HG03064 (cell line): Measurements from ENCODE around the gene MAGEA4.
"Not testable (repeated sequence)": the region's sequence is repeated elsewhere in the genome, so short reads cannot be mapped to it uniquely, and the experiment has no call there.

ENCODE experiments used
- ATAC-seq: cut with Tn5 transposase; IDR thresholded peaks from one replicate; pipeline ENCODE4 v1.9.1; 2021; ENCODE audit warnings: low read depth; ENCODE audit not compliant: unreplicated experiment

MAGEA4 gene, protein sequence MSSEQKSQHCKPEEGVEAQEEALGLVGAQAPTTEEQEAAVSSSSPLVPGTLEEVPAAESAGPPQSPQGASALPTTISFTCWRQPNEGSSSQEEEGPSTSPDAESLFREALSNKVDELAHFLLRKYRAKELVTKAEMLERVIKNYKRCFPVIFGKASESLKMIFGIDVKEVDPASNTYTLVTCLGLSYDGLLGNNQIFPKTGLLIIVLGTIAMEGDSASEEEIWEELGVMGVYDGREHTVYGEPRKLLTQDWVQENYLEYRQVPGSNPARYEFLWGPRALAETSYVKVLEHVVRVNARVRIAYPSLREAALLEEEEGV

DNA sequence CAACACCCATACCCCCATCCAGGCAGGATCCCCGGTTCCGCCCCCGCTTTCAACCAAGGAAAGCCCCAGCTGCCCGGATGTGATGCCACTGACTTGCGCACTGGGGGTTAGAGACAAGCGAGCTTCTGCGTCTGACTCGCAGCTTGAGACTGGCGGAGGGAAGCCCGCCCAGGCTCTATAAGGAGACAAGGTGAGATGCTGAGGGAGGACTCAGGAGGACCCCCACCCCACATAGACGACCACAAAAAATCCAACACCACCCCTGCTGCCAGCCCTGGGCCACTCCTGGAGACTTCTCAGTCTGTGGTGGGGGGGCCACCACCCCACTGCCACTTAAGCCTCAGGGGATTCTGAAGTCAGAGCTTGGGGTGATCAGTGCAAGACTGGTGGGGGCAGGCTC, at the start of gene MAGEA4:
TSS of gene MAGEA4 (plus strand) at position 110 of the 400 bp plus-strand sequence. CDS start 10,776 bp downstream, outside the sequence.
- no peak for ATAC-seq

DNA sequence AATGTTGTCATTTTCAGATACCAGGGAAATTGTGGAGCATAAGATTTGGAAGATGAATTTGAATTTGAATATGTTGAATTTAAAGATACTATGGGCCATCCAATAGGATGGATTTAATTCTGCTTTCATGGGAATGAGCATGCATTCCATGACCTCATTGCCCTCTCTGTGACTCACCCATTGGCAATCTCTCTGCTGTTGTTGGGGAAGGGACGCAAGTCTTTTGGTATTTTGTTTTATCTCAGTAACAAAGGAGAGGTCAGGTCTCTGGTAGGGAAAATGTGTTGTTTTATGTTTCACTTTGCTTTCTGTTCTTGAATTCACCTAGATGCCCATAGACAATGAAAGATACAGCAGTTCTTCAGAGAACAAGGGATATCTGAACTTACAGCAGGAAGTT, 42.1 kb upstream of the MAGEA4 start:
- ATAC-seq: no peak

DNA sequence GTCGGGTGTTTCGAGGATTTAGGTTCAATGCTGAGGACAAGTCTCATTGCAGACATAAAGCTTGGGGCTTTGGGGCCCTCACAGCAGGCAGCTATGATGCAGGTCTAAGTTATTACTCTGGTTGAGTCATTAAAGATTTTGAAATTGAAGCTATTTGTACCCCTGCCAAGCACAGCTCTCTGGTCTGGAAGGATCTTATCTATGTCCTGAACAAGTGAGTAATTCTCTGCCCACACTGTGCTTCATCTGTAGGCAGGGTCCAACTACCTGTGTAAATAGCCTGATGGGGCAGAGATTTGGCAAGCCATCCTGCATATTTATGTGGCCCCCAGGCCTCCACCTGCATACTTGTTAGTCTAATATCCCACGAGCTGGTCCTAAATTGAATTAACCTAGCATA, 41.4 kb upstream of the MAGEA4 start:
- no peak for ATAC-seq

DNA sequence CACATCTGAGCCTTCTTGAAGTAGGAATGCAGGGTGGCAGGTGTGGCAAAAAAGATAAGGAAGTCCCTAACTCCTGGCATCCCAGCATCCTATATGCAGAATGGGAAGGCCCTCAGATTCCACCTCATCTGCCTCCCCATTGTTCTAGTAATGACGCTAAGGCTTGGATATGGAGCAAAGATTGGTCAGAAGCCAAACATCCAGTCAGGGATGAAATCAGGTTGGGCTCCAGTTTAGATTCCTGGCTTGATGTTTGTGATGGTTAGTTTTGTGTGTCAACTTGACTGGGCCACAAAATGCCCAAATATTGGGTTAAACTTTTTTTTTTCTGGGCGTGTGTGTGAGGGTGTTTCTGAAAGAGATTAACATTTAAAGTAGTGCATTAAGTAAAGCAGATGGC, 39.6 kb upstream of the MAGEA4 start:
- ATAC-seq: no peak

DNA sequence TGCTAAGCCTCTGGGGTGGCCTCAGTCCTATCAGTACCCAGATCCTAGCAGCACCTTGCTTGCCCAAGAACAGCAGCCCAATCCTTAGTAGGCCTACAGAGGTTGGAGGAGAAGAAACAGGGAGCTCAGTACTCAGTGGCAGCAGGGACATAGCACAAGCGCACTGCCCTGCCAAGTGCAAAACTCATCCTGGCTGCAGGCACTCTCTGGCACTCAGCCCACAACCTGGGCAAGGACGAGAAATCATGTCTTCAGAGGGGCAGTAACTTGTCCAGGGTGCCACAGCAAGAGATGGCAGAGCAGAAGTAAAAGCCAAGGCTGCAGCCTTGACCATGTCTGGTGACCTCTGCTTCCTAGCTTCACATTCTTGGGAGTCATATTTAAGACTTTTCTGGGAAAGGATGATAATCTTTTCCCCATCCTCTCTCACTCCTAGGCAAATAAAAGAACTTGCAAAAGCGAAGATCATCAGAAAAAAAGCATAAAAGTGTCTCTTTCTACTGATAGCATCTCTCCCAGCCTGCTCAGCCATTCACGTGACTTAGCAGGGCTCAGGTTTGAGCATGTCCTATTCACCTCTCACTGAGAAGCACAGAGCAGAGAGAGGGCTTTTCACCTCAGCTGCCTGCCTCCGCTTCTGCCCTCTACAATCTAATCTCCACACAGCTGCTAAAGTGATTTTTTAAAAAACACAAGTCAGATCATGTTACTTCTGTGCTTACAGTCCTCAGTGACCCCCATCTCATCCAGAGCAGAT, 37.2 kb upstream of the MAGEA4 start:
- ATAC-seq: no peak

DNA sequence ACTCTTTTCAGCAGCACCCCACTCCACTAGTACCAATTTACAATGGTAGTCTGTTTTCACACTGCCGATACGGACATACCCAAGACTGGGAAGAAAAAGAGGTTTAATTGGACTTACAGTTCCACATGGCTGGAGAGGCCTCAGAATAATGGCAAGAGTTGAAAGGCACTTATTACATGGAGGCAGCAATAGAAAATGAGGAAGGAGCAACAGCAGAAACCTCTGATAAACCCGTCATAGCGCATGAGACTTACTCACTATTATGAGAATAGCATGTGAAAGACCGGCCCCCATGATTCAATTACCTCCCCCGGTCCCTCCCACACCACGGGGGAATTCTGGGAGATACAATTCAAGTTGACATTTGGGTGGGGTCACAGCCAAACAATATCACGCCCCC, 34.1 kb upstream of the MAGEA4 start:
- no peak for ATAC-seq

DNA sequence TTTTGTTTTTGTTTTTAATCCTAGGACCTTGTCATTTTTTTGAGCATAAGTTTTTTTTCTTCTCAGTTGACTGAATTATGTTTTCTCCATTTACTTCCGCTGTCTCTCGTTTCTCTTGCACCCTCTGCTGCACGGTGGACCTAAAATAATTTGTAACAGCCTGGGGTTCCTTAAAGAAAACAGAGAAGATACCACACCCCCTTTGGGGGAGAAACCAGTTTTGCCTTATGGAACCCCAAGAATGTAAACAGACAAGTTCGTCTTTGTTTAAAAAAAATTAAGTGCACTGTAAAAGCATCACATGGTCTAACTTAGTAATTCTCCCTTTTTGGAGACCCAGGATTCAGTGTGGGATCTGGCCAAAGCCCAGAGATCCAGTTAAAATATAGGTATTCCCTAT, 32.8 kb upstream of the MAGEA4 start:
- no peak for ATAC-seq

DNA sequence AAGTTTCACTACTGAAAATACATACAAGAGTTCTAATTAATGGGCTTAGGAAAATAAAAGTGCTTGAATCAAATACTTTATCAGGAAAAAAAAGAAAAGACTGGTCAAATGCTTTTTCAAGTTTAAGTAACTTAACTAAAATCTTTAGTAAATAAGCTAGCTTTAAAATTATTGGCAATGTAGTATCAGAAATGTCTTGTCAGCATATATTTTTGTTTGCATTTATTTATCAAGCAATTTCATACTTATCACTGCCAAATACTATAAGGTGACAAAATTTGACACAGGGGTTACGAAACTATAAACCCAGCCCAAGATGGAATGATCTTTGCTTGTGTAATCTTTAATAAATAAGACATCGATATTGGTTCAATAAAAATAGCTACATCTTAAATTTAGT, 31.8 kb upstream of the MAGEA4 start:
- no peak for ATAC-seq

DNA sequence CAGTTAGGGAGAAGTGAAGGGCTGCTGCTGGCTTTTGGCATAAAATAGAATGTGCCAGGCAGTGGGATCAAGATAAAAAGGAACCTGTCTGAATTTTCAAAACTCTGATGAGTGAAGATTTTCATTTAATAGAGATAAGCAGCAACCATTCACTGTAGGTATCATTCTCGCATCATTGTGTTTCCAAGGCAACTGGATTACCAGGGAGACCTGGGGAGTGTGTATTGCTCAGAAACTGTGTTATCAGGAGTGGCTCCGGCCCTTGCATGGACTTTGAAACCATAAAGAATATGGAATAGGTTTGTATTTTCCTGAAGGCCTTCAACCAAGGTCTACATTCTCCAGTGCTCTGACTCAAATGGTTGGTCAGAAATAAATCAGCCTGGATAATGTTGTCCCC, 23.3 kb upstream of the MAGEA4 start:
- ATAC-seq: no peak

DNA sequence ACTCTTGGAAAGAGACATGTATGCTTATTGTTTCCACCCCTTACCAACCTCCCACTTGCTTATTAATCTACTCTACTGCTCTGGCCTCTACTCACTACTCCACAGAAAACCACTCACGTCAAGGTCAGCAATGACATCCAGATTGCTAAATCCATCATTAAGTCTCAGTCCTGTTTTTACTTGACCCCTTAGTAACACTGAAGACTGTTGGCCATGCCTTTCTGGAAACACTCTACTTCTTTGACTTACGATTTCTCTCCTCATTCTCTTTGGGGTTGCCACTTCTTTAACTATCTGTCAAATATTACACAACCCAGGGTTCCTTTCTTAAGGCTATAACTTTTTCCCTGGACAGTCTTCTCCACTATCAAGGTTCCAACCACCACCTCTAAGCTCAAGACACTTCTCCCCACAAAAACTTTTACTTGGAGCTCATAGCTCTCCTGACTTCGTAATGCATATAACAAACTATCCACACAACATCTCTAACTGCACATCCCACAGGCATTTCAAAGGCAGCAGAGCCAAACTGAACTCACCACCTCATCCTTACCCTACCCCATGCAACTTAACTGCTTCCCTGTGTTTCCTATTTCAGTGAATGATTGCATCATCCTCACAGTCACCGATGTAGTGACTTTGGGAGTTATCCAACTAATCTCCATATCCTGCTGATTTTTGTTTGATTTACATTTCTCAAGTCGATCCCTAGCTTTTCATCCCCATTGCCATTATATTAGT, 15.8 kb upstream of the MAGEA4 start:
- ATAC-seq: no peak

DNA sequence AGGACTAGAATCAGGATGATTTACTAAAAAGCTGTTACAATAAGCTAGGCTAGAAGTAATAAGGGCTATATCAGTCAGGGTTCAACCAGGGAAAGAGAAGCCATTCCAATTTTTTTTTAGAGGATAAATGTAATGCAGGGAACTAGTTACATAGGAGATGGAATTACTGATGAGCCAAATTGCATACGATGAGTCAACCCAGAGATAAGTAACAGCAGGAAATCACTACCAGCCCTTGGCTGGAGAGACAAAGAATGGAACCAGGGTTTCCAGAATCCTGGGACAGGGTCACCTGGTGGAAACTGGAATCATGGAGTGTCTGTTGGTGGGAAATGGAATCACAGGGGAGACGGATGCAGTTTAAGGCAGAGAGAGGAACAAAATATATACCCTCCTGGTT, 13.1 kb upstream of the MAGEA4 start:
- no peak for ATAC-seq

DNA sequence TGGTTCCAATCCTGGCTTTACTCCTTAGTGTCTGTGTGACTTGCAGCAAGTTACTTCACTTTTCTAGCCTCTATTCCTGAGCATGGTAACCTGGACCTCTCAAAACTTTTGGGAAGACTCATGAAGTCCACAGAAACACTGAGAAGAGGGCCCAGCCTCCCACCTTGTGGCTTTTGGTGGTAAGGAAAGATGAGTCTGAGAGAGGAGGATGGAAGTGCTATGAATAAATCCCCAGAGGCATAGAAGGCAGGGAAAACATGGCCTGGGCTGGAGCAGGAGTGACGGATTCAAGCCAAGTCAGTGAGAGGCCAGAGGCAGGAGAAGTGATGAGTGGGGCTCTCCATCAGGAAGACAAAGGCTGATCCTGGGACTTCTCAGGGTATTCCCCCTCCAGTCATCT, 10.9 kb upstream of the MAGEA4 start:
- no peak for ATAC-seq

DNA sequence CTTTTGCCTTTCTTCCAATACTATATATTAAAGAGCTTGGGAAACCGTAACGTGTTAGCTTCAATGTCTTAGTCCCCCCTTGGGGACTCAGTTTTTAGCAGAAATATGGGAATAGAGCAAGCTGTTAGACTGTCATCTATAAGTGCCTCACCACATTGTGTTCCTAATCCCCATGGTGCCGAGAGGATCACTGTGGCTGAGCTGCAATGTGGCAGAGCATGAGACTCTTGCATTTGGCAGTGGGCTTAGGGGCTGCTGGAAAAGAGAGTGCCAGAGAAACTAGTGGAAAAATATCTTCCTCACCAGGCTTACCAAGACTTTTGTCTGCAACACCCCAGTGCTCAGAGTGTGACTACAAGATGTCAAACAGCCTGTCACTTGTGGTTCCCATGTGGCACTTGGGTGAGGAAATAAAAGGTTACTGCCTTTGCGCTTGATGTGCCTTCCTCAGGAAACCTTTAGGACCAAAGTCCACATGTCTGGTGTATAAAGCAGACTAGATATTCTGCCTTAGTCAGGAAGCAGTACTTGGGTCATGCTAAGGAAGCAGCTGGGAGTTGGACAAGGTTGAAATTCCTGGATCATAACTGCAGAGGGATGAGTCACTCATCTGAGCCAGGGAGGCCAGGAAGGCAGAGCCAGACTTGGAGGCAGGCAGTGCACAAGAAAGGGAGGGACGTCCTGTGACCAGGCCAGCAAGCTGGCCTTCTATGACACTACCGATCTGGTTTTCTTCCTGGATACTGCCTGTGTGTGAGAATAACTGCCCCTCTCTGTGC, 9.7 kb upstream of the MAGEA4 start:
- no peak for ATAC-seq

DNA sequence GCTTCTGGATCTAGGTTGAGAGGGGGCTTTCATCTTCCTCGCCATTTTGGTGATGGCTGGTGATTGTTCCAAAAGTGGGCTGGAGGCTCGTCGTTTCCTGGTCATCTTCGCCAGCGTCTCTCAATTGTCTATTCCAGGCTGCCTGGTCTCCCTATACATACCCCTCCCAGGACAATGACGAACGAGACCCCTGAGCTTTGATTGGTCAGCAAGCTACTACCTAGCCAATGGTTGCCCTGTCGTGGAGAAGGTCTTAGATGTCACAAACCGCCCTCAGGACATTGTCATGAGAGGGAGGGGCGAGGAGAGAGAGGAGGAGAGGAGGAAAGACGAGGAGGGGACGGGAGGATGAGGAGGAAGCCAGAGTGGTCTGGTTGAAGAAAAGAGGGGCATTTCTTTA, 7.7 kb upstream of the MAGEA4 start:
- no peak for ATAC-seq

DNA sequence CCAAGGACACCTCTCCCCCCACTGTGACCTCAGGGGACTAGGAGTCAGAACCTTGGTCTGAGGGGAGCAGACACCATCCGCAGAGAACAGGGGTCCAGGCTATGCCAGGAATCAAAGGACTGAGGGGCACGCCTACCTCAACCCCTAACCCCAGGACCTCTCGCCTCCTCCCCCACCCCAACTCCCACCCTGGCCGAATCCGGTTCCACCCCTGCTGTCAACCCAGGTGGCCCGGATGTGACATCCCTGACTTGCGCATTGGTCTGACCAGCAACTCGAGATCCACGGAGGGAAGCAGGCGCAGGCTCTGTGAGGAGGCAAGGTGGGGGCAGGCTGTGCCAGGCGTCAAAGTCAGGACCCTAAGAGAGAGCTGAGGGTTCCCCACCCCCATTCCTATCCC, 468 bp upstream of the MAGEA4 start:
- ATAC-seq: no peak

DNA sequence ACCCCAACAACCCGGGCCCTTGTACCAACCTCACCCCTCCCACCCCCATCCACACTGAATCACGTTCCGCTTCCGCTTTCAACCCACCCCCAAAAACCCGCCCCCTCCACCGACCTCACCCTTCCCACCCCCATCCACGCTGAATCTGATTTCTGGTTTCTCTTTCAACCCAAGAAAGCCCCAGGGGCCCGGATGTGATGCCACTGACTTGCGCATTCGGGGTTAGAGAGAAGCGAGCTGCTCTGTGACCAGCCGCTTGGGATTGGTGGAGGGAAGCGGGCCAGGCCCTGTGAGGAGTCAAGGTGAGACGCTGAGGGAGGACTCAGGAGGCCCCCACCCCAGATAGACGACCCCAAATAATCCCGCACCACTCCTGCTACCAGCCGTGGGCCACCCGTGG, 6.0 kb downstream of the MAGEA4 start:
- not testable (repeated sequence) for ATAC-seq

DNA sequence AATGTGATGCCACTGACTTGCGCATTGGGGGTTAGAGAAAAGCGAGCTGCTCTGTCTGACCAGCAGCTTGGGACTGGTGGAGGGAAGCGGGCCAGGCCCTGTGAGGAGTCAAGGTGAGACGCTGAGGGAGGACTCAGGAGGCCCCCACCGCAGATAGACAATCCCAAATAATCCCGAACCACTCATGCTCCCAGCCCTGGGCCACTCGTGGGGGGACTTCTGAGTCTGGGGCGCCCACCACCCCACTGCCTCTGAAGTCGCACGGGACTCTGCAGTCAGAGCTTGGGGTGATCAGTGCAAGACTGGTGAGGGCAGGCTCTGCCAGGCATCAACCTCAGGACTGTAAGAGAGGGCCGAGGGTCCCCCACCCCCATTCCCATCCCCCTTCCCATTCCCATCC, 6.9 kb downstream of the MAGEA4 start:
- ATAC-seq: no peak

DNA sequence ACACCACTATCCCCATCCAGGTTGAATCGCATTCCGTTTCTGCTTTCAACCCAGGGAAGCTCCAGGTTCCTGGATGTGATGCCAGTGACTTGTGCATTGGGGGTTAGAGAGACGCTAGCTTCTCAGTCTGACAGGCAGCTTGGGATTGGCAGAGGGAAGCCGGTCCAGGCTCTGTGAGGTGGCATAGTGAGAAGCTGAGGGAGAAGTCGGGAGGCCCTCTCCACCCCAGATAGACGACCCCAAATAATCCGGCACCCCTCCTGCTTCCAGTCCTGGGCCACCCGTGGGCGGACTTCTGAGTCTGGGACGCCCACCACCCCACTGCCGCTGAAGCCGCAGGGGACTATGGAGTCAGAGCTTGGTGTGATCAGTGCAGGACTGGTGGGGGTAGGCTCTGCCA, 7.4 kb downstream of the MAGEA4 start:
- no peak for ATAC-seq

DNA sequence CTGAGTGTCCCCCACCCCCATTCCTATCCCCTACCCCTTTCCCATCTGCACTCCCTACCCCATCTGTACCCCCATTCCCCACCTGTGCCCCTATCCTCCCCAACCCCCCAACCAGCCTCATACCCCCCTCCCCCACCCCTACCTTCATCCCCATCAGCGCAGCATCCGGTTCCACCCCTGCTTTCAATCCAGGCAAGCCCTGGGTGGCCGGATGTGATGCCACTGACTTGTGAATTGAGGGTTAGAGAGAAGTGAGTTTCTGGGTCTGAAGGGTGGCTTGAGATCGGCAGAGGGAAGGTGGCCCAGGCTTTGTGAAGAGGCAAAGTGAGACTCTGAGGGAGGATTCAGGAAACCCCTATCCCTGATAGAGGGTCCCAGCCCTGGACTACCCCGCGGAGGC, 7.8 kb downstream of the MAGEA4 start:
- ATAC-seq: no peak

DNA sequence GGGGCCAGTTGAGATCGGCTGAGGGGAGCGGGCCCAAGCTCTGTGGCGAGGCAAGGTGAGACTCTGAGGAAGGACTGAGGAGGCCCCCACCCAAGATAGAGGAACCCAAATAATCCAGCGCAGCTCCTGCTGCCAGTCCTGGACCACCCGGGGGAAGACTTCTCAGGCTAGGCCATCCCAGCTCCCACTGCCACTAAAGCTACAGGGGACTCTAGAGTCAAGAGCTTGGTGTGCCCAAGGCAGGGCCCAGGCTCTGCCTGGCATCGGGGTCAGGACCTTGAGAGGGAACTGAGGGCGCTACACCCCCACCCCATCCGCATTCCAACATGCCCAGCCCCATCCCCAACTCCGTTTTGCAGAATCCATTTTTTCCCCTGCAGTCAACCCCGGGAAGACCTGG, 8.6 kb downstream of the MAGEA4 start:
- no peak for ATAC-seq

DNA sequence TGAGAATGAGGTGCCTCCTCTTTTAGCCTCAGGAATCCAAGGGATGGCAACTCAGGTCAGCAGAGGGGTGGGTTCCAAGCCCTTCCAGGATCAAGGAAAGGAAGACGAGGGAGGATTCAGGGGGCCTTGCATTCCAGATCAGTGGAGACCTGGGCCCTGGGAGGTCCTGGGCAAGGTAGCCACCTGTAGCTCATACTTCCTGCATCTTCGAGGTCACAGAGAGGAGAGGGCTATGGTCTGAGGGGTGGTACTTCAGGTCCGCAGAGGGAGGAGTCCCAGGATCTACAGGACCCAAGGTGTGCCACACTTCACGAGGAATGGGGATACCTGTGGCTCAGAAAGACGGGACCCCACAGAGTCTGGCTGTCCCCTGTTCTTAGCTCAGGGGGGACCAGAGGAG, 9.2 kb downstream of the MAGEA4 start:
- ATAC-seq: no peak
